GM12892 (cell line): ENCODE results near the gene NEGR1.

ENCODE experiments used
- POLR2A ChIP-seq: IDR thresholded peaks from 2 replicates; pipeline ENCODE4 v1.6.1; 2011; ENCODE audit warnings: low read depth, low read length, control low read depth
- POLR2AphosphoS5 ChIP-seq: IDR thresholded peaks from 2 replicates; pipeline ENCODE4 v1.6.1; 2011; ENCODE audit warnings: low read depth, low read length, control low read depth

GRCh38 chr1:72037745-72038343 is 244.5 kb downstream of the NEGR1 start:
- TF ChIP-seq POLR2A (no peak), POLR2AphosphoS5 (no peak)
